Effector memory CD4-positive, alpha-beta T cell (primary cell): ENCODE results near the gene SPAG9.

ENCODE experiments used
- DNase-seq, 3 donors: peaks; one replicate each; pipeline ENCODE4 v3.0.0-alpha.2; 2020
- H3K27ac ChIP-seq: 2 replicates; pipeline ENCODE4 v1.7.0; 2013; ENCODE audit warnings: mild to moderate bottlenecking, low read length, moderate library complexity; ENCODE audit not compliant: insufficient read depth, poor library complexity, severe bottlenecking
- H3K27me3 ChIP-seq: replicated peaks from 2 replicates; pipeline ENCODE4 v1.7.0; 2013; ENCODE audit warnings: mild to moderate bottlenecking, low read length; ENCODE audit not compliant: insufficient read depth, control insufficient read depth, poor library complexity, severe bottlenecking
- H3K36me3 ChIP-seq: 2 replicates; pipeline ENCODE4 v1.7.0; 2013; ENCODE audit warnings: mild to moderate bottlenecking, low read length, moderate library complexity; ENCODE audit not compliant: control insufficient read depth, insufficient read depth
- H3K4me1 ChIP-seq: 2 replicates; pipeline ENCODE4 v1.7.0; 2013; ENCODE audit warnings: low read length, mild to moderate bottlenecking; ENCODE audit not compliant: control insufficient read depth, insufficient read depth, poor library complexity, severe bottlenecking
- H3K4me3 ChIP-seq: 2 replicates; pipeline ENCODE4 v1.7.0; 2013; ENCODE audit warnings: low read length, low read depth, mild to moderate bottlenecking; ENCODE audit not compliant: insufficient read depth, poor library complexity, severe bottlenecking
- H3K9me3 ChIP-seq: 2 replicates; pipeline ENCODE4 v1.7.0; 2013; ENCODE audit warnings: mild to moderate bottlenecking, low read length, moderate library complexity; ENCODE audit not compliant: control insufficient read depth

SPAG9 gene

DNA sequence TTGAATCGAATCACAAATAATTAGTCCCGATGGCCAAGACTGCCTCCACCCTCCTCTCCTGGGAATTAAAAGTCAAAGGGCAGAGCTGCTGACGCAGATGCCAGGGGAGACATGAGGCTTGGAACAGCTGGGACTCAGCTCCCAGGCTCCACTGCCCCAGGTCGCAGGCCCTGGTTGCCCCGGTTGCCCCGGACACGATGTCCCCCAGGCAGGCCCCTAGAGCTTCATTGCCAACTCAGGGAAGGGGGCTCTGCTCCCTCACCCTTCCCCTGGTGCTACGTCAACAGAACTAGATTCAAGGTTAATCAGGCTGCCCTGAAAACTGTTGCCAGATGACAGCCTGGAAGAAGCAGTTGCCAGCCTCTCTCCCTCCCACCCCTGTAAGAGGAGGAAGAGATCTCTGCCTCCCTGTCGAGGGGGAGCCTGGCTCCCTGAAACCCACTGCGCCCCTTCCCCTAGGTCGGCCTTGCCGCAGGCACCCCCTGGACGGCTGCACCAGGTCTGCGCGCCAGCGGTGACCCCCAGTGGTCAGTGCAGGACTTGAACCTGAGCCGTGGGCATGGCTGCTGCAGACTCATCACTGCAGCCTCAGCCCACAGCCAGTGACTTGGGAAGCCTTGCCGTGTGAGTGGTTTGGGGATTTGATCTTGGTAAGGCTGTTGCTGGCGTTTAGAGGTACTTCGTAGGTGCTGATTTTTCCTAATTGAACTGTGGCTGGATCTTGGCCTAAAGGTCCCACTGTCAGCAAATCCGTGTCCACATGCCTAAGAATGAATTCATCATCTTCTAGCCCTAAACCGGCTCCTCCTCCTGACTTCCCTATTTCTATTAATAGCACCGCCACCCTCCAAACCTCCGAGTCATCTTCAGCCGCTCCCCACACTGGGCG lies 170.4 kb downstream of the SPAG9 start:
- Histone ChIP-seq H3K9me3 (no peaks in the 10 kb centered on the region), H3K4me3 (no peak overlapping the region), H3K27me3 (no peaks in the 10 kb centered on the region), H3K36me3 (no peaks in the 10 kb centered on the region), H3K4me1 (peaks cover under 1% of the 10 kb centered on the region), H3K27ac (no peak overlapping the region)
- peak; percentile 14 to 34 (median 29) for DNase-seq

GRCh38 chr17:50949128-50949988 lies 171.3 kb downstream of the SPAG9 start:
- Histone ChIP-seq H3K4me1 (peaks cover 7% of the 10 kb centered on the region), H3K9me3 (no peaks in the 10 kb centered on the region), H3K27ac (no peak overlapping the region), H3K27me3 (no peaks in the 10 kb centered on the region), H3K4me3 (no peak overlapping the region), H3K36me3 (no peaks in the 10 kb centered on the region)
- no peak for DNase-seq

- H3K27ac ChIP-seq, result no peak overlapping the region
- peaks cover 13% of the 10 kb centered on the region for H3K4me1 ChIP-seq
- no peaks in the 10 kb centered on the region for H3K9me3 ChIP-seq
- H3K36me3 ChIP-seq, result no peaks in the 10 kb centered on the region
- H3K27me3 ChIP-seq, result no peaks in the 10 kb centered on the region
- no peak overlapping the region for H3K4me3 ChIP-seq
- no peak for DNase-seq
Observed at GRCh38 chr17:50948711-50949110, 172.0 kb downstream of the SPAG9 start.

GRCh38 chr17:50947782-50948543 lies 172.7 kb downstream of the SPAG9 start:
- no peak overlapping the region for H3K27ac ChIP-seq
- peaks cover 20% of the 10 kb centered on the region for H3K4me1 ChIP-seq
- no peaks in the 10 kb centered on the region for H3K36me3 ChIP-seq
- no peaks in the 10 kb centered on the region for H3K9me3 ChIP-seq
- H3K27me3 ChIP-seq, result no peaks in the 10 kb centered on the region
- no peak for DNase-seq
- H3K4me3 ChIP-seq, result no peak overlapping the region

GRCh38 chr17:50946891-50947781 lies 173.5 kb downstream of the SPAG9 start:
- Histone ChIP-seq H3K4me1 (peaks cover 20% of the 10 kb centered on the region), H3K9me3 (no peaks in the 10 kb centered on the region), H3K27ac (no peak overlapping the region)

DNA sequence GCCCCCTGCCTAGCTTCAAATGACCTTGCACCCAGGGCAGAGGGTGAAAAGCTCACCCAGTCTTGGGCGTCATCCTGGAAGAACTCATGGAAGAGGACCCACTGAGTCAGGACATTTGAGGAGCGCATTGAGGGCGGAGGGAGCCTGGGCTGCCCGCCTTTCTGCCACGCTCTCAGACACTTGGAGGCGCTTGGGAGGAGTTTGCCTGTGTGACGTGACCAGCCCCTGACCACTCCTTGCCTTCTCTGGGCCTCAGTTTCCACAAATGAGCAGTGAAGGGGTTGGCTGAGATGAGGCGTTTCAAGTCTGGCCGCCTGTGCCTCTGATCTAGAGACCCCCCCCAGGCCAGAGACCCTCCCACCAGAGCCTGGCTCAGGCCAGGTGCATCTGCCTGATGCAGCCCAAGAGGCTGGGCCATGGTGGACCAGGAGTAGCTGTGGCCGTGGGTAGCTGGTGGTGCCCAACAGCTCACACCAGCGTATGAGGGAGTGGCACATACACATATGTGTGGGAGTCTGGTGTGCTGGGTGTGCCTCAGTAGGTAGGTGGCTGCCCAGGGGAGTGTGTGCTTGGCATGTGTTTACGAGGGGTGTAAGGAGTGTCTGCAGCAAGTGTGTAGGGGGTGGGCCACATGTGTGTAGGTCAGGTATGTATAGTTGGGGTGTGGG lies 174.3 kb downstream of the SPAG9 start:
- Histone ChIP-seq H3K9me3 (no peaks in the 10 kb centered on the region), H3K4me3 (no peak overlapping the region), H3K36me3 (no peaks in the 10 kb centered on the region), H3K27ac (no peak overlapping the region), H3K4me1 (peaks cover 20% of the 10 kb centered on the region), H3K27me3 (no peaks in the 10 kb centered on the region)
- no peak for DNase-seq

More at GRCh38 chr17:50946891-50947781, 173.5 kb downstream of the SPAG9 start:
- no peaks in the 10 kb centered on the region for H3K27me3 ChIP-seq
- H3K4me3 ChIP-seq, result no peak overlapping the region
- no peak for DNase-seq
- no peaks in the 10 kb centered on the region for H3K36me3 ChIP-seq

GRCh38 chr17:50945779-50946222 lies 174.9 kb downstream of the SPAG9 start:
- Histone ChIP-seq H3K36me3 (no peaks in the 10 kb centered on the region), H3K4me3 (no peak overlapping the region), H3K4me1 (peaks cover 20% of the 10 kb centered on the region), H3K27ac (no peak overlapping the region), H3K27me3 (no peaks in the 10 kb centered on the region), H3K9me3 (no peaks in the 10 kb centered on the region)
- no peak for DNase-seq

DNA sequence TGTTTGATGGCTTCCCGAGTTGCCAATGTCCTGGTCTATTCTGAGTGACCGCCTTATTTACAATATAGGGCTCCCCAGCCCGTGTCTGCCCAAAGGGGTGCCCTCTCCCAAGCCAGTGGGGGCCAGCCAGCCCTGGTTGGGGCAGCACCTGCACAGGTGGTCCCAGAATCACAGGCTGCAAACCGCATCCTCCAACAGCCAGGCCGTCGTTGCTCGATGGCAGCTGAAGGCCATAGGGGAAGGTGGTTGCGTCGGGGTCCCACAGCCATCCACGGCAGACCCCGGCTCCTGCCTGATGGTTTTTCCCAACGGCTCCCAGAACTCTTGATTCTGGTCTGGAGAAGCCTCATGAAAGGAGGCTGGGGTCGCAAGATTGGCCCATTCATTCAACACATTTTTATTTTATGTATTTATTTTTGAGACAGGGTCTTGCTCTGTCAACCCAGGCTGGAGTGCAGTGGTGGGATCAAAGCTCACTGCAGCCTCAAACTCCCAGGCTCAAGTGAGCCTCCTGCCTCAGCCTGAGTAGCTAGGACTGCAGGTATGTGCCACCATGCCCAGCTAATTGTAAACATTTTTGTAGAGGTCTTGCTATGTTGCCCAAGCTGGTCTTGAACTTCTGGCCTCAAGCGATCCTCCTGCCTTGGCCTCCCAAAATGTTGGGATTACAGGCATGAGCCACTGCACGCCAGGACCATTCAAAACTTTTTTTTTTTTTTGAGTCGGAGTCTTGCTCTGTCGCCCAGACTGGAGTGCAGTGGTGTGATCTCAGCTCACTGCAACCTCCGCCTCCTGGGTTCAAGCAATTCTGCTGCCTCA lies 175.6 kb downstream of the SPAG9 start:
- H3K27ac ChIP-seq, result peak overlapping the region; percentile 73
- DNase-seq, result no peak
- no peaks in the 10 kb centered on the region for H3K27me3 ChIP-seq
- no peaks in the 10 kb centered on the region for H3K36me3 ChIP-seq
- H3K9me3 ChIP-seq, result no peaks in the 10 kb centered on the region
- peak overlapping the region; percentile 56 for H3K4me3 ChIP-seq
- peaks cover 20% of the 10 kb centered on the region for H3K4me1 ChIP-seq
